Mesodermal cell (in vitro differentiated cells): Measurements from ENCODE around the gene AIFM2.

Experiments used
- H3K27ac ChIP-seq: 2 replicates; pipeline ENCODE4 v1.7.0; 2013; ENCODE audit warnings: mild to moderate bottlenecking, low read depth, low read length, moderate library complexity; ENCODE audit not compliant: severe bottlenecking
- H3K36me3 ChIP-seq: 2 replicates; pipeline ENCODE4 v1.7.1; 2013; ENCODE audit warnings: mild to moderate bottlenecking, low read length, moderate library complexity; ENCODE audit not compliant: control insufficient read depth, insufficient read depth
- H3K4me1 ChIP-seq: one replicate; pipeline ENCODE4 v1.7.1; 2013; ENCODE audit warnings: mild to moderate bottlenecking, low read length; ENCODE audit not compliant: insufficient read depth, control insufficient read depth, poor library complexity, severe bottlenecking
- H3K4me3 ChIP-seq: 2 replicates; pipeline ENCODE4 v1.7.0; 2013; ENCODE audit warnings: low read length, control low read depth, mild to moderate bottlenecking; ENCODE audit not compliant: insufficient read depth, poor library complexity, severe bottlenecking; ENCODE audit errors: extremely low read depth
- H3K9me3 ChIP-seq: 2 replicates; pipeline ENCODE4 v1.7.1; 2013; ENCODE audit warnings: mild to moderate bottlenecking, low read length, moderate library complexity; ENCODE audit not compliant: control insufficient read depth
- WGBS, 2 experiments: methylation state at CpG; one replicate each; pipeline ENCODE4 v1.1.5; 2013; ENCODE audit warnings: missing lambda C conversion rate in 2 of 2; ENCODE audit not compliant: insufficient coverage in 2 of 2; 5-methylcytosine and 5-hydroxymethylcytosine counted together

AIFM2 gene

DNA sequence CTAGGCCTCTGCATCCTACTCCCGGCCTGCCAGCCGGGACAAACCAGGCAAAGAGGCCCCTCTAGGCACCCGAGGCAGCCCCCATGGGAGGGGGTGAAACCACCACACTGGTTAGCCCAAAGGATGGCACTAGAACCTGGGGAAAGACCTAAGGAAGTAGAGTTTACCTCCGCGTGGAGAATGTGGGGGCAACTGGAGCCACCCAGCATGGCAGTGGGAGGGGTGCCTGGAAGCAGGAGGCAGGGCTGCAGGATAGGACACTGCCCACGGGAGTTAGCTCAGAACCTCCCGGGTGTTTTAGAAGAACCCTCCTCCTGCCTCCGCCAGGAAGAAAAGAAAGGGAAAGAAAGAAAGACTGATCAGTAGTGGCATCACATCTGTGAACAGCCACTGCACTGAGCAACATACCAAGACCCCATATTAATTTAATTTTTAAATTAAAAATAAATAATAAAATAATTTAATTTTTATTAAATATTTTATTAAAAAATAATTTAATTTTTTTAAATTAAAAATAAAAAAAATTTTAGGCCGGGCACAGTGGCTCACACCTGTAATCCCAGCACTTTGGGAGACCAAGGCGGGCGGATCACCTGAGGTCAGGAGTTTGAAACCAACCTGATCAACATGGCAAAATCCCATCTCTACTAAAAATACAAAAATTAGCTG is 11.2 kb downstream of the AIFM2 start:
- Histone ChIP-seq H3K4me1 (no peaks in the 10 kb centered on the region), H3K9me3 (no peaks in the 10 kb centered on the region), H3K4me3 (no peak overlapping the region), H3K36me3 (no peaks in the 10 kb centered on the region), H3K27ac (no peak overlapping the region)
- WGBS, 2 experiments: 93% methylated on average over 3 to 7 of the region's 11 CpGs

DNA sequence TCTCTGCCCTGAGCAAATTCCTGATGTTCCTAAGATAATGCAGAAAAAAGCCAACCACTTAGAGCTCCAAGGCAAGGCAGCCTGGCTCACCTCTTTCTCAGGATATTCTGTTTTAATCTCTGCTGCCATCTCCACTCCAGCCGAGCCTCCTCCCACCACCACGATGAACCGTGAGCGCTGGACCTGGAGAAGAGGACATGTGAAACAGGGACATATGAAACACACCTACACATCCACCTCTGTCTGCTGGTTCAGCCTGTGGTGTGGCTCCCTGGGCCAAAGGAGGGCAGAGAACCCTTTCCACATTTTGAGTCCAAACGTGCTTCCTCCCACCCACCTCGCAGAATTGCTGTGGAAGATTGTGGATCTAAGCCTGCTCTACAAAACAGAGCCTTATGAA is 12.2 kb downstream of the AIFM2 start:
- H3K4me1 ChIP-seq: no peaks in the 10 kb centered on the region
- no peaks in the 10 kb centered on the region for H3K36me3 ChIP-seq
- no peaks in the 10 kb centered on the region for H3K9me3 ChIP-seq
- H3K4me3 ChIP-seq: no peak overlapping the region
- WGBS, 2 experiments: 85 to 90% methylated on average over 5 to 6 of the region's 6 CpGs
- H3K27ac ChIP-seq: no peak overlapping the region

DNA sequence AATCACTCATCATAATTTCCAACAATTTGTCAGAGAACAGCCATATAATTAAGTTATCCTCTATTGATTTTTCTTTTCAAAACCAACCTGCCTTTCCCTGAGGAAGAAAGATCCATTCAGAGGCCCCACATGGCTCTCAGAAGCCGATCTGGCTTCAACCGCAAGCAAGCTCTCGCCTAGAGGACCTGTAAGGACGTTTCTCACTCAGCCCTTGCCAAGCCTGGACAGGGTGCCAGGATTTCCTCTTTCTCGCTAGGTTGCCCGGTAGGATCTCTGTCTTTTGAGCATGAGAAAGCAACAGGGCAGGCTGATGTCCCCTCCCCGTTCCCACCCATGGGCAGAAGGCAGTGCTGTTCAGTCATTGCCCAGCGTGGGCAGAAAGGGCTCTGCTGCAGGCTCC is 13.0 kb downstream of the AIFM2 start:
- H3K9me3 ChIP-seq: no peaks in the 10 kb centered on the region
- no peak overlapping the region for H3K27ac ChIP-seq
- H3K4me1 ChIP-seq: no peaks in the 10 kb centered on the region
- no peak overlapping the region for H3K4me3 ChIP-seq
- H3K36me3 ChIP-seq: no peaks in the 10 kb centered on the region
- 78 to 95% methylated on average over 7 to 8 of the region's 8 CpGs for WGBS, 2 experiments

DNA sequence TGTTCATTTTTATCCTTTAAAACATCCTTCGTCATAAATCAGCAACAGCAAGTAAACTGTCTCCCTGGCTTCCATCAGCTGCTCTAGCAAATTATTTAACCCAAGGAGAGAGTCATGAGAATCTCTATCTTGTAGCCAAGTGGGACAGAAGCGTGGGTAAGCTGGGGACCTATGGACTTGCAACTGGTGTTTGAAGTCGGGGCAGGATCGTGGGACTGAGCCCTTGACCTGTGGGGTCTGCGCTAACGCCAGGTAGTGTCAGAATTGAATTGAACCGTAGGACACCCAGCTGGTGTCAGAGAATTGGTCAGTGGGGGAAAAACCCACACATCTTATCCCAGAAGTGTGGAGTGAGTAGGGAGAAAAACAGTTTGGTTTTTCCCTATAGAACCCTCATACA is 13.4 kb downstream of the AIFM2 start:
- Histone ChIP-seq H3K4me1 (no peaks in the 10 kb centered on the region), H3K4me3 (no peak overlapping the region), H3K36me3 (no peaks in the 10 kb centered on the region), H3K9me3 (no peaks in the 10 kb centered on the region), H3K27ac (no peak overlapping the region)
- WGBS, 2 experiments: 83 to 97% methylated on average over 4 to 6 of the region's 7 CpGs

- H3K4me1 ChIP-seq: no peaks in the 10 kb centered on the region
- 100% methylated on average over 2 of the region's 3 CpGs; no CpG with 5 or more reads in 1 of the 2 experiments for WGBS, 2 experiments
- no peak overlapping the region for H3K27ac ChIP-seq
- H3K36me3 ChIP-seq: peaks cover 7% of the 10 kb centered on the region
- H3K9me3 ChIP-seq: no peaks in the 10 kb centered on the region
- no peak overlapping the region for H3K4me3 ChIP-seq
Observed at GRCh38 chr10:70118196-70118595, 14.4 kb downstream of the AIFM2 start.

- no peaks in the 10 kb centered on the region for H3K4me1 ChIP-seq
- H3K36me3 ChIP-seq: peaks cover 10% of the 10 kb centered on the region
- WGBS, 2 experiments: 98 to 100% methylated on average over 7 to 9 of the region's 10 CpGs
- H3K9me3 ChIP-seq: no peaks in the 10 kb centered on the region
- no peak overlapping the region for H3K4me3 ChIP-seq
- no peak overlapping the region for H3K27ac ChIP-seq
Observed at GRCh38 chr10:70117646-70118045, 15.0 kb downstream of the AIFM2 start.

GRCh38 chr10:70115948-70116682 is 16.5 kb downstream of the AIFM2 start:
- WGBS, 2 experiments: 74 to 78% methylated on average over 7 to 8 of the region's 12 CpGs
- H3K27ac ChIP-seq: no peak overlapping the region
- no peak overlapping the region for H3K4me3 ChIP-seq
- H3K4me1 ChIP-seq: no peaks in the 10 kb centered on the region
- no peaks in the 10 kb centered on the region for H3K9me3 ChIP-seq
- peaks cover 24% of the 10 kb centered on the region for H3K36me3 ChIP-seq

DNA sequence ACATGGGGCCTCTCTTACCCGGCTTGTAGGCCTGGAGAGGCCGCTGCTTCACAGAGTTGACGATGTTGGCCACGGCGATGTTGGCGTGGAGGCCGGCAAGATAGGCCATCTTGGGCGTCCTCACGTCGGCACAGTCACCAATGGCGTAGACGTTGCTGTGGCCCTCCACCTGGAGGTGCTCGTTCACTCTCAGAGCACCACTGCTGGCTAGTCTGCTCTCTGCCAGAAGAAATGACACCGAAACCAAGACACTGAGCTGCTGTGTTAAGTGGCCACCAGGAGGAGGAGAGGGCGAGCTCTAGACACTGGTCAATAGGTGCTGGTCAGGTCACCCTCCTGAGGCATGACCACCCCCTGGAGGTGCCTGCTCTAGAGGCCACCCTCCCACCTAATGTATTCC is 17.7 kb downstream of the AIFM2 start:
- Histone ChIP-seq H3K9me3 (no peaks in the 10 kb centered on the region), H3K4me1 (no peaks in the 10 kb centered on the region), H3K36me3 (peaks cover 33% of the 10 kb centered on the region), H3K27ac (no peak overlapping the region), H3K4me3 (no peak overlapping the region)
- 91 to 97% methylated on average over 14 to 15 of the region's 15 CpGs for WGBS, 2 experiments

- Histone ChIP-seq H3K4me1 (no peaks in the 10 kb centered on the region), H3K9me3 (no peaks in the 10 kb centered on the region), H3K27ac (no peak overlapping the region), H3K36me3 (peaks cover 50% of the 10 kb centered on the region), H3K4me3 (no peak overlapping the region)
- WGBS, 2 experiments: 94 to 98% methylated on average over 4 of the region's 8 CpGs
Observed at GRCh38 chr10:70112071-70112470, 20.6 kb downstream of the AIFM2 start.

GRCh38 chr10:70111496-70111895 is 21.1 kb downstream of the AIFM2 start:
- WGBS, 2 experiments: 97% methylated on average over 6 to 17 of the region's 22 CpGs
- H3K36me3 ChIP-seq: peaks cover 50% of the 10 kb centered on the region
- no peak overlapping the region for H3K27ac ChIP-seq
- H3K9me3 ChIP-seq: no peaks in the 10 kb centered on the region
- H3K4me1 ChIP-seq: no peaks in the 10 kb centered on the region
- no peak overlapping the region for H3K4me3 ChIP-seq
